ENCODE measurements around the gene NSD1. TPM values are rescaled to one million over a fixed set of nuclear protein-coding genes. Genes with fewer than 3 reads are reported as not detected.

NSD1 gene
- total and polyA plus RNA-seq, 9 of the 15 experiments (the other 6 are each of a cell fraction or from before 2014, with no cell fraction given) = 3.8 to 51.0 (median 24.7) TPM

GRCh38 chr5:177133096-177133852 is at the start of gene NSD1 (continued):
- TF ChIP-seq, protein P1, sequence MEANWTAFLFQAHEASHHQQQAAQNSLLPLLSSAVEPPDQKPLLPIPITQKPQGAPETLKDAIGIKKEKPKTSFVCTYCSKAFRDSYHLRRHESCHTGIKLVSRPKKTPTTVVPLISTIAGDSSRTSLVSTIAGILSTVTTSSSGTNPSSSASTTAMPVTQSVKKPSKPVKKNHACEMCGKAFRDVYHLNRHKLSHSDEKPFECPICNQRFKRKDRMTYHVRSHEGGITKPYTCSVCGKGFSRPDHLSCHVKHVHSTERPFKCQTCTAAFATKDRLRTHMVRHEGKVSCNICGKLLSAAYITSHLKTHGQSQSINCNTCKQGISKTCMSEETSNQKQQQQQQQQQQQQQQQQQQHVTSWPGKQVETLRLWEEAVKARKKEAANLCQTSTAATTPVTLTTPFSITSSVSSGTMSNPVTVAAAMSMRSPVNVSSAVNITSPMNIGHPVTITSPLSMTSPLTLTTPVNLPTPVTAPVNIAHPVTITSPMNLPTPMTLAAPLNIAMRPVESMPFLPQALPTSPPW (CRISPR knock-in tag; IDR thresholded peaks at IDR 0.05) = peak; percentile 95
- TF ChIP-seq HDAC1 (IDR thresholded peaks at IDR 0.05) (no peak), MTA3 (IDR thresholded peaks at IDR 0.05; ENCODE audit: borderline replicate concordance) (peak; percentile 66; the same call in 1 of the 2 replicates), NCOA1 (IDR thresholded peaks at IDR 0.05; ENCODE audit: low read depth) (no peak), NELFE (IDR thresholded peaks at IDR 0.05; ENCODE audit: insufficient read depth, insufficient read length) (no peak), NR4A1 (CRISPR knock-in tag; IDR thresholded peaks at IDR 0.05) (0 out of 2 replicates have a peak, but pooled peaks have one; percentile 51), NR4A1 (tag; IDR thresholded peaks at IDR 0.05) (peak; percentile 68), ZNF766 (CRISPR knock-in tag; conservative IDR thresholded peaks at IDR 0.05) (peak; percentile 96), ZBTB7A (IDR thresholded peaks at IDR 0.05; ENCODE audit: borderline replicate concordance, control insufficient read depth, low read depth, low read length) (0 out of 2 replicates have a peak, but pooled peaks have one; percentile 6), ZNF583 (CRISPR knock-in tag; IDR thresholded peaks at IDR 0.05) (peak; percentile 62; the same call in 1 of the 2 replicates), ZNF197 (CRISPR knock-in tag; IDR thresholded peaks at IDR 0.05; ENCODE audit: low read depth) (peak; percentile 94), MAZ (CRISPR knock-in tag; conservative IDR thresholded peaks at IDR 0.05 in 1 of 2, IDR thresholded peaks at IDR 0.05 in 1 of 2) (peak in 1 of 2 experiments; percentile 59; a peak in 1 of 4 replicates), CHD2 (IDR thresholded peaks at IDR 0.05; ENCODE audit: low read depth, low read length) (0 out of 2 replicates have a peak, but pooled peaks have one; percentile 41), TAF7 (tag; IDR thresholded peaks at IDR 0.05) (no peak), EP400 (IDR thresholded peaks at IDR 0.05) (no peak), ZZZ3 (IDR thresholded peaks at IDR 0.05) (no peak), ATF1 (CRISPR knock-in tag; IDR thresholded peaks at IDR 0.05) (no peak), ATF1 (tag; IDR thresholded peaks at IDR 0.05) (peak; percentile 20; the same call in 1 of the 2 replicates), ZBTB1 (CRISPR knock-in tag; IDR thresholded peaks at IDR 0.05; ENCODE audit: borderline replicate concordance, low read depth) (no peak), RBFOX2 (IDR thresholded peaks at IDR 0.05; ENCODE audit: low read depth, low read length) (peak; percentile 73), ZNF184 (CRISPR knock-in tag; IDR thresholded peaks at IDR 0.05) (no peak), FOXK2 (conservative IDR thresholded peaks at IDR 0.05 in 1 of 2, IDR thresholded peaks at IDR 0.05 in 1 of 2; ENCODE audit: low read depth in 2 of 2) (no peak), RB1 (IDR thresholded peaks at IDR 0.05; ENCODE audit: low read depth) (peak; percentile 90; the same call in 1 of the 2 replicates)
- TF ChIP-seq, protein P2, sequence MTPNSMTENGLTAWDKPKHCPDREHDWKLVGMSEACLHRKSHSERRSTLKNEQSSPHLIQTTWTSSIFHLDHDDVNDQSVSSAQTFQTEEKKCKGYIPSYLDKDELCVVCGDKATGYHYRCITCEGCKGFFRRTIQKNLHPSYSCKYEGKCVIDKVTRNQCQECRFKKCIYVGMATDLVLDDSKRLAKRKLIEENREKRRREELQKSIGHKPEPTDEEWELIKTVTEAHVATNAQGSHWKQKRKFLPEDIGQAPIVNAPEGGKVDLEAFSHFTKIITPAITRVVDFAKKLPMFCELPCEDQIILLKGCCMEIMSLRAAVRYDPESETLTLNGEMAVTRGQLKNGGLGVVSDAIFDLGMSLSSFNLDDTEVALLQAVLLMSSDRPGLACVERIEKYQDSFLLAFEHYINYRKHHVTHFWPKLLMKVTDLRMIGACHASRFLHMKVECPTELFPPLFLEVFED (CRISPR knock-in tag; conservative IDR thresholded peaks at IDR 0.05) = no peak

All from K562 (cell line).